Measurements from ENCODE around the gene TRIM4.
"Not testable (repeated sequence)": the region's sequence is repeated elsewhere in the genome, so short reads cannot be mapped to it uniquely, and the experiment has no call there.

- TF ChIP-seq YY1 (IDR thresholded peaks at IDR 0.05; ENCODE audit: insufficient read depth, insufficient read length); SUZ12 (IDR thresholded peaks at IDR 0.05; ENCODE audit: extremely low read depth, insufficient read depth, insufficient read length); ZNF274 (IDR thresholded peaks at IDR 0.05; ENCODE audit: low read depth, low read length): not testable (repeated sequence)
These were observed 15.7 kb upstream of the TRIM4 start for GRCh38 chr7:99935009-99935408.
